Fibroblast of pulmonary artery (primary cell): Measurements from ENCODE around the gene SLCO3A1.

Experiments
- DNase-seq: peaks from one replicate; pipeline ENCODE4 v3.0.0-alpha.2; 2010; ENCODE audit warnings: low read depth
- H3K4me3 ChIP-seq: replicated peaks from 2 replicates; pipeline ENCODE4 v1.5.1; 2011; ENCODE audit warnings: low read depth, mild to moderate bottlenecking, control low read depth, low read length, moderate library complexity
- TF ChIP-seq, protein P1 (sequence below): IDR thresholded peaks from 2 replicates; pipeline ENCODE4 v1.5.1; 2011; ENCODE audit warnings: mild to moderate bottlenecking, control low read depth, low read length, inconsistent platforms; ENCODE audit errors: missing control alignments

SLCO3A1 gene

GRCh38 chr15:92033314-92033713 is 179.8 kb downstream of the SLCO3A1 start:
- DNase-seq = no peak
- TF ChIP-seq, protein P1, sequence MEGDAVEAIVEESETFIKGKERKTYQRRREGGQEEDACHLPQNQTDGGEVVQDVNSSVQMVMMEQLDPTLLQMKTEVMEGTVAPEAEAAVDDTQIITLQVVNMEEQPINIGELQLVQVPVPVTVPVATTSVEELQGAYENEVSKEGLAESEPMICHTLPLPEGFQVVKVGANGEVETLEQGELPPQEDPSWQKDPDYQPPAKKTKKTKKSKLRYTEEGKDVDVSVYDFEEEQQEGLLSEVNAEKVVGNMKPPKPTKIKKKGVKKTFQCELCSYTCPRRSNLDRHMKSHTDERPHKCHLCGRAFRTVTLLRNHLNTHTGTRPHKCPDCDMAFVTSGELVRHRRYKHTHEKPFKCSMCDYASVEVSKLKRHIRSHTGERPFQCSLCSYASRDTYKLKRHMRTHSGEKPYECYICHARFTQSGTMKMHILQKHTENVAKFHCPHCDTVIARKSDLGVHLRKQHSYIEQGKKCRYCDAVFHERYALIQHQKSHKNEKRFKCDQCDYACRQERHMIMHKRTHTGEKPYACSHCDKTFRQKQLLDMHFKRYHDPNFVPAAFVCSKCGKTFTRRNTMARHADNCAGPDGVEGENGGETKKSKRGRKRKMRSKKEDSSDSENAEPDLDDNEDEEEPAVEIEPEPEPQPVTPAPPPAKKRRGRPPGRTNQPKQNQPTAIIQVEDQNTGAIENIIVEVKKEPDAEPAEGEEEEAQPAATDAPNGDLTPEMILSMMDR = no peak
- H3K4me3 ChIP-seq = no peak overlapping the region

DNA sequence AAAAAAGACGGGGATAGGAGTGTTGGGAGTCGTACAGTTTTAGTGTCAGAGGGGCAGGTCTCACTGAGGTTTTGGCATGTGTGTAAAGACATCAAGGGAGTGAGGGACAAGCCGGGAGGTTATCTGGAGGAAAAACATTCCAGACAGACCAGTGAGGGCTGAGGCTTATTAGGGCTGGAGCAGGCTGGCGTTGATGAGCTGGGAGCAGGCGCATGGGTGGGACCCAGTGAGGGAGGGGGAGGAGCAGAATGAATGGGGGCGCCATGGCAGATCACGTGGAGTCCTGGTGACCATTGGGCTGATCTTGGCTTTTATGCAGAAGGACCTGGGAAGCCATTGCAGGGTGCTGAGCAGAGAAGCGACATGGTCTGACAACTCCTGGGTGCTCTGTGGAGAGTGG is 180.2 kb downstream of the SLCO3A1 start:
- no peak for DNase-seq
- TF ChIP-seq, protein P1 = no peak
- H3K4me3 ChIP-seq = no peak overlapping the region

DNA sequence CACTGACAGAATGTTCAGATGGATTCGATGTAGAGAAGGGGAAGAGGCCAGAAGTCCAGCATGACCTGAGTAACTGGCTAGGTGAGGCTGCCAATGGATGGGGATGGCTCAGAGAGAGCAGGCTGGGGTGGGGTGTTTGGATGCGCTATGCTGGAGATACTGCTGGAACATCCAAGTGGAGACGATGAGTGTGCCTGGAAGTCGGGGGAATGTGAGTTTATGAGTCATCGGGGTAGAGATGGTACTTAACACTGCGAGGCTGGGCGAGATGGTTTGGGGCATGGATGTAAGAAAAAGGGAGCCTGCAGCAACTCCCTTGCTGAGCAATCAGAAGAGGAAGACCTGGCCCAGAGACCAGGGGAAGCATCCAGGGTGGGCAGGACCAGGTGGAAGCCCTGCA is 180.7 kb downstream of the SLCO3A1 start:
- no peak overlapping the region for H3K4me3 ChIP-seq
- TF ChIP-seq, protein P1 = no peak
- DNase-seq = no peak

DNA sequence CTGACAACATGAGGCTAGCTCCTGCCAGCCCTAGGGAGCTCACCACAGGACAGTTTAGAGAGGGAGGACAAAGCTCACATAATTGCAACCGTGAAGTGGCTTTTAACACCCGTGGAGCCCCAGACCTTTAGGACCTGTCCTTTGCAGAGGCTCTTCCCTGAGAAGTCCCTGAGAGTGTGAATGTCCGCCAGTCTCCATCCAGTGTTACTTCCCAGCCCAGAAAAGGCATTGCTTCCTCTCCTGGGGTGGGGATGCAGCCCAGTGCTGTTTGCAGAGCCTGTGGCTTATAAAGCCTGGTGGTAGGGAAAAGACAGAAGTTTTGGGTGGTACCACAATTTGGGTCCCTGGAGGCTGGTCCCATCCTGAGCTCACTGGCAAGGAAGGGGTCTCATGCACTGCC is 182.0 kb downstream of the SLCO3A1 start:
- H3K4me3 ChIP-seq = no peak overlapping the region
- no peak for DNase-seq
- TF ChIP-seq, protein P1 = no peak

- DNase-seq = no peak
- no peak overlapping the region for H3K4me3 ChIP-seq
- TF ChIP-seq, protein P1 = no peak
Observed at GRCh38 chr15:92035961-92036360, 182.5 kb downstream of the SLCO3A1 start.

DNA sequence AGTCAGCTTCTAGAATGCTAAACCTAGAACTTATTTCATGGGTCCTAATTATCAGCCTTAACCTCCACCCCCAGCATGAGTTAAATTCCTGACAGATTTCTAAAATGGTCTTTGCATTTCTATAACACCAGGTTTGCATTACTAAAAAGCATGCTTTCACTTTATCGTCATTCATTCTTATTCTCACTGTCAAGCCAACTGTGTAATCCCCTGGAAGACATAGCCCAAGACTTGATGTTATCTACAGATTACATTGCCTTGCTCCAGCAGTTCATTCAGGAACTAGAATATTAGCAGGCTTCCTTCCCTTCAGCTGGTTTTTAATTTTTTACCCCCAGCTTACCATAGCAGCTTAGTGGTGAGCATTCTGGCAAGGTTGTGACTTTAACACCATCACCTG is 184.0 kb downstream of the SLCO3A1 start:
- TF ChIP-seq, protein P1 = no peak
- no peak overlapping the region for H3K4me3 ChIP-seq
- no peak for DNase-seq

DNA sequence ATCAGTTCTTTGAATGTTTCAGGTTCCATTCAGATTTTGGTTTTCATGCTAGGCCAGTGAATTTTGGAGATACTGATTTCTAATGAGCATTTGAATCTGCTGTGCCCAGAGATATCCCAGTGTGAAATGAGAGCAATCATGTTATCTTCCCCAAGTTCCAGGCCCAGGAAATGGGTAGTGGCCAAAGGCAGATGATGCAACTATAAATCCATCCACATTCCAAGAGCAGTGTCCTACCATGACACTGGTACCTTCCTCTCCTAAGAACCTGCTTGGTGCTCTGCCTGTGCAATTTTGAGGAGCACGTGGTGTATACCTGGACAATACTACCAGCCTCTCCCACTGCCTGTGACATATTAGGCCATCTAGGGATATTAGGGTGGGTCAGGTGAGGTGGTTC is 186.8 kb downstream of the SLCO3A1 start:
- TF ChIP-seq, protein P1 = no peak
- DNase-seq = no peak

More for the DNA sequence above, 186.8 kb downstream of the SLCO3A1 start:
- no peak overlapping the region for H3K4me3 ChIP-seq
